Measurements from ENCODE around the gene MPG.

DNA sequence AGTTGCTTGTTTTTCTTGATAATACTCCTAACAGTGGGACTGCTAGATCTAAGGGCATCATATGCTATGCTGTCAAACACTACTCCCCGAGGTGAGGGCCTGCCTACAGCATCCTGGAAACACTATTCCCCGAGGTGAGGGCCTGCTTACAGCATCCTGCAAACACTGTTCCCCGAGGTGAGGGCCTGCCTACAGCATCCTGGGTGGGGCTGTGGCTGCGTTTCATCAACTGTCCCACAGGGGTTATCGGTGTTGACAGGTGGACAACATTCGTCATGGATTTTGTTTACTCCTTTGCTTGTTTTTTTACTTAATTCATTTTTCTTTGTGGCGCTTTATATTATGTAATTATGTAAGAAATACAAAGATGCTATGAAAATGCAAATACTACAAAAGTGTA is 38.0 kb downstream of the MPG start:
- TF ChIP-seq, protein P1, sequence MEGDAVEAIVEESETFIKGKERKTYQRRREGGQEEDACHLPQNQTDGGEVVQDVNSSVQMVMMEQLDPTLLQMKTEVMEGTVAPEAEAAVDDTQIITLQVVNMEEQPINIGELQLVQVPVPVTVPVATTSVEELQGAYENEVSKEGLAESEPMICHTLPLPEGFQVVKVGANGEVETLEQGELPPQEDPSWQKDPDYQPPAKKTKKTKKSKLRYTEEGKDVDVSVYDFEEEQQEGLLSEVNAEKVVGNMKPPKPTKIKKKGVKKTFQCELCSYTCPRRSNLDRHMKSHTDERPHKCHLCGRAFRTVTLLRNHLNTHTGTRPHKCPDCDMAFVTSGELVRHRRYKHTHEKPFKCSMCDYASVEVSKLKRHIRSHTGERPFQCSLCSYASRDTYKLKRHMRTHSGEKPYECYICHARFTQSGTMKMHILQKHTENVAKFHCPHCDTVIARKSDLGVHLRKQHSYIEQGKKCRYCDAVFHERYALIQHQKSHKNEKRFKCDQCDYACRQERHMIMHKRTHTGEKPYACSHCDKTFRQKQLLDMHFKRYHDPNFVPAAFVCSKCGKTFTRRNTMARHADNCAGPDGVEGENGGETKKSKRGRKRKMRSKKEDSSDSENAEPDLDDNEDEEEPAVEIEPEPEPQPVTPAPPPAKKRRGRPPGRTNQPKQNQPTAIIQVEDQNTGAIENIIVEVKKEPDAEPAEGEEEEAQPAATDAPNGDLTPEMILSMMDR (IDR thresholded peaks at IDR 0.05), result no peak
- no peak for TF ChIP-seq POLR2A (IDR thresholded peaks at IDR 0.05)
